LNCAP (cell line): ENCODE measurements around the gene PTPN13.

Experiments
- TF ChIP-seq, protein P1 (sequence below): fragments of 450-650 bp; IDR thresholded peaks from 2 replicates; pipeline ENCODE4 v1.5.1; 2017; ENCODE audit warnings: mild to moderate bottlenecking

Gene PTPN13

DNA sequence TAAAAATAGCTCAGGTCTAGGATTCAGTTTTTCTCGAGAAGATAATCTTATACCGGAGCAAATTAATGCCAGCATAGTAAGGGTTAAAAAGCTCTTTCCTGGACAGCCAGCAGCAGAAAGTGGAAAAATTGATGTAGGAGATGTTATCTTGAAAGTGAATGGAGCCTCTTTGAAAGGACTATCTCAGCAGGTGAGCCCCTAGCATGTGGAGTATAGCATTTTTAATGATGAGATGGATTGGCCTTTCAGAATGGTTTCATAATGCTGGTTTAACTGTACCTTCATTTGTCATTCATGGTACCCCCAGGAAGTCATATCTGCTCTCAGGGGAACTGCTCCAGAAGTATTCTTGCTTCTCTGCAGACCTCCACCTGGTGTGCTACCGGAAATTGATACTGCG, 175.7 kb downstream of the PTPN13 start:
- TF ChIP-seq, protein P1, sequence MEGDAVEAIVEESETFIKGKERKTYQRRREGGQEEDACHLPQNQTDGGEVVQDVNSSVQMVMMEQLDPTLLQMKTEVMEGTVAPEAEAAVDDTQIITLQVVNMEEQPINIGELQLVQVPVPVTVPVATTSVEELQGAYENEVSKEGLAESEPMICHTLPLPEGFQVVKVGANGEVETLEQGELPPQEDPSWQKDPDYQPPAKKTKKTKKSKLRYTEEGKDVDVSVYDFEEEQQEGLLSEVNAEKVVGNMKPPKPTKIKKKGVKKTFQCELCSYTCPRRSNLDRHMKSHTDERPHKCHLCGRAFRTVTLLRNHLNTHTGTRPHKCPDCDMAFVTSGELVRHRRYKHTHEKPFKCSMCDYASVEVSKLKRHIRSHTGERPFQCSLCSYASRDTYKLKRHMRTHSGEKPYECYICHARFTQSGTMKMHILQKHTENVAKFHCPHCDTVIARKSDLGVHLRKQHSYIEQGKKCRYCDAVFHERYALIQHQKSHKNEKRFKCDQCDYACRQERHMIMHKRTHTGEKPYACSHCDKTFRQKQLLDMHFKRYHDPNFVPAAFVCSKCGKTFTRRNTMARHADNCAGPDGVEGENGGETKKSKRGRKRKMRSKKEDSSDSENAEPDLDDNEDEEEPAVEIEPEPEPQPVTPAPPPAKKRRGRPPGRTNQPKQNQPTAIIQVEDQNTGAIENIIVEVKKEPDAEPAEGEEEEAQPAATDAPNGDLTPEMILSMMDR, result no peak

DNA sequence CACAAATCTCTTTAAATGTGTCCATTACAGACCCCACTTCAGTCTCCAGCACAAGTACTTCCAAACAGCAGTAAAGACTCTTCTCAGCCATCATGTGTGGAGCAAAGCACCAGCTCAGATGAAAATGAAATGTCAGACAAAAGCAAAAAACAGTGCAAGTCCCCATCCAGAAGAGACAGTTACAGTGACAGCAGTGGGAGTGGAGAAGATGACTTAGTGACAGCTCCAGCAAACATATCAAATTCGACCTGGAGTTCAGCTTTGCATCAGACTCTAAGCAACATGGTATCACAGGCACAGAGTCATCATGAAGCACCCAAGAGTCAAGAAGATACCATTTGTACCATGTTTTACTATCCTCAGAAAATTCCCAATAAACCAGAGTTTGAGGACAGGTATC, 177.0 kb downstream of the PTPN13 start:
- TF ChIP-seq, protein P1, result no peak

- TF ChIP-seq, protein P1, result no peak
These were observed 180.9 kb downstream of the PTPN13 start for GRCh38 chr4:86775061-86775460.

- TF ChIP-seq, protein P1, result no peak
These were observed 184.1 kb downstream of the PTPN13 start for GRCh38 chr4:86778175-86778574.

GRCh38 chr4:86788826-86789225, 194.7 kb downstream of the PTPN13 start:
- TF ChIP-seq, protein P1, result no peak

DNA sequence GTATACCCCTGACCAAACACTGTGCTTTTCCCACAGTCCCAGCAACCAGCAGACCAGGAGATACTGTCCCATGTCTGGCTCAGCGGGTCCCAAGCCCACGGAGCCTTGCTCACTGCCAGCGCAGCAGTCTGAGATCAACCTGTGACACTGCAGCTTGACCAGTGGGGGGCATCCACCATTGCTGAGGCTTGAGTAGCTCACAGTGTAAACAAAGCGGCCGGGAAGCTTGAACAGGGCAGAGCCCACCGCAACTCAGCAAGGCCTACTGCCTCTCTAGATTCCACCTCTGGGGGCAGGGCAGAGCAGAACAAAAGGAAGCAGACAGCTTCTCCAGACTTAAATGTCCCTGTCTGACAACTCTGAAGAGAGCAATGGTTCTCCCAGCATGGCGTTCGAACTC, 197.0 kb downstream of the PTPN13 start:
- TF ChIP-seq, protein P1, result peak; percentile 14; the same call in 1 of the 2 replicates

DNA sequence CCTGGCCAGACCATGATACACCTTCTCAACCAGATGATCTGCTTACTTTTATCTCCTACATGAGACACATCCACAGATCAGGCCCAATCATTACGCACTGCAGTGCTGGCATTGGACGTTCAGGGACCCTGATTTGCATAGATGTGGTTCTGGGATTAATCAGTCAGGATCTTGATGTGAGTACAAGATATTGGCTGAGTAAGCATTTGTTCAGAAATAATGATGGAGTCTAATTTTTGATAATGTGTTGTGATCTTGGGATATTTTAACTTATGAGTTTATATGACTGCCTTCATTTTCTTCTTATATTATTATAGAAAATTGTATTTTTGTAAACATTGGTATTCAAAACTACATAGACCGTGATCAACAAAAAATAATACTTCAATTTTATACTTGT, 215.7 kb downstream of the PTPN13 start:
- TF ChIP-seq, protein P1, result no peak

- TF ChIP-seq, protein P1, result no peak
These were observed 216.7 kb downstream of the PTPN13 start for GRCh38 chr4:86810847-86811246.
